Neural progenitor cell (in vitro differentiated cells): ENCODE measurements around the gene SMG9. TPM values are rescaled to one million over a fixed set of nuclear protein-coding genes. Genes with fewer than 3 reads are reported as not detected.

Experiments
- DNase-seq: peaks from one replicate; pipeline ENCODE4 v3.0.0-alpha.2; 2016; ENCODE audit warnings: low spot score
- H2AFZ ChIP-seq: fragments of 200-600 bp; sonication (generic); replicated peaks from 2 replicates; pipeline ENCODE4 v1.6.1; 2016; ENCODE audit warnings: antibody characterized with exemption
- H3F3A ChIP-seq: fragments of 200-600 bp; sonication (generic); 2 replicates; pipeline ENCODE4 v1.6.1; 2016; ENCODE audit warnings: antibody characterized with exemption, low read depth
- H3K27ac ChIP-seq: fragments of 200-600 bp; sonication (generic); 2 replicates; pipeline ENCODE4 v1.5.1; 2016; ENCODE audit warnings: mild to moderate bottlenecking
- H3K27me3 ChIP-seq: fragments of 200-600 bp; sonication (generic); 2 replicates; pipeline ENCODE4 v1.6.1; 2016; ENCODE audit warnings: mild to moderate bottlenecking, moderate library complexity
- H3K36me3 ChIP-seq: fragments of 200-600 bp; sonication (generic); 2 replicates; pipeline ENCODE4 v1.5.1; 2016
- H3K4me1 ChIP-seq: fragments of 200-600 bp; sonication (generic); 2 replicates; pipeline ENCODE4 v1.6.1; 2016; ENCODE audit warnings: mixed run types
- H3K4me2 ChIP-seq: fragments of 200-600 bp; sonication (generic); 2 replicates; pipeline ENCODE4 v1.6.1; 2016
- H3K4me3 ChIP-seq: fragments of 200-600 bp; sonication (generic); 2 replicates; pipeline ENCODE4 v1.5.1; 2016
- H3K79me2 ChIP-seq: fragments of 200-600 bp; sonication (generic); 2 replicates; pipeline ENCODE4 v1.6.1; 2016; ENCODE audit warnings: low read depth
- H3K9ac ChIP-seq: fragments of 200-600 bp; sonication (generic); 2 replicates; pipeline ENCODE4 v1.6.1; 2016
- H3K9me3 ChIP-seq: fragments of 200-600 bp; sonication (generic); 2 replicates; pipeline ENCODE4 v1.5.1; 2016; ENCODE audit warnings: low read depth
- H4K20me1 ChIP-seq: fragments of 200-600 bp; sonication (generic); 2 replicates; pipeline ENCODE4 v1.6.1; 2016; ENCODE audit warnings: low read depth
- H3K27ac Mint-ChIP-seq: 3 replicates; pipeline ENCODE4 v1.8.0; 2021; ENCODE audit warnings: mixed read lengths
- H3K27me3 Mint-ChIP-seq: 2 replicates; pipeline ENCODE4 v1.8.0; 2022; ENCODE audit warnings: low read depth, mild to moderate bottlenecking, inconsistent platforms, moderate library complexity, mixed read lengths; ENCODE audit not compliant: insufficient read depth
- H3K36me3 Mint-ChIP-seq: 3 replicates; pipeline ENCODE4 v1.8.0; 2021; ENCODE audit warnings: mixed read lengths
- H3K4me1 Mint-ChIP-seq: 3 replicates; pipeline ENCODE4 v1.8.0; 2021; ENCODE audit warnings: mixed read lengths
- H3K4me3 Mint-ChIP-seq: 3 replicates; pipeline ENCODE4 v1.8.0; 2021; ENCODE audit warnings: mild to moderate bottlenecking, moderate library complexity, mixed read lengths
- H3K9me3 Mint-ChIP-seq: 3 replicates; pipeline ENCODE4 v1.8.0; 2020; ENCODE audit warnings: mixed read lengths
- EZH2 ChIP-seq: fragments of 200-600 bp; sonication (generic); IDR thresholded peaks from 2 replicates; pipeline ENCODE4 v1.6.1; 2017; ENCODE audit warnings: antibody characterized with exemption, mild to moderate bottlenecking, moderate library complexity
- EZH2phosphoT487 ChIP-seq: fragments of 200-600 bp; sonication (generic); IDR thresholded peaks from 2 replicates; pipeline ENCODE4 v1.6.1; 2017; ENCODE audit warnings: antibody characterized with exemption
- total RNA-seq: library from RNA; depleted of rRNA; stranded (reverse); fragments of >200 nt; gene quantifications from 2 replicates; pipeline ENCODE4 v1.2.3, GENCODE V29; 2015; ENCODE audit warnings: low replicate concordance
- TF ChIP-seq, protein P1 (sequence below): fragments of 200-600 bp; sonication (generic); IDR thresholded peaks from 2 replicates; pipeline ENCODE4 v1.5.1; 2017; ENCODE audit warnings: antibody characterized with exemption, mild to moderate bottlenecking

SMG9 gene
- total RNA-seq, 1 donor from 2014 or later: 33.4 TPM

DNA sequence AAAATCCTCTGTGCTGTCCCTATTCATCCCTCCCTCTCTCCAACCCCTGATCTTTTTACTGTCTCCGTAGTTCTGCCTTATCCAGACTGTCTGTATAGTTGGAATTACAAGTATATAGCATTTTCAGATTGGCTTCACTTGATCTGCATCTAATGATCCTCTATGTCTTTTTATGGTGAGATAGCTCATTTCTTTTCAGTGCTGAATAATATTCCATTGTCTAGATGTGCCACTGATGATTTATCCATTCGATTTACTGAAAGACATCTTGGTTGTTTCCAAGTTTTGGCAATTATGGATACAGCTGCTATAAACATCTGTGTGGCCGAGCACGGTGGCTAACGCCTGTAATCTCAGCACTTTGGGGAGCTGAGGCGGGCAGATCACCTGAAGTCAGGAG, 19.7 kb downstream of the SMG9 start:
- no peaks in the 10 kb centered on the region for H3K9me3 ChIP-seq
- H3K4me2 ChIP-seq: no peak overlapping the region
- H3K79me2 ChIP-seq: no peaks in the 10 kb centered on the region
- no peak overlapping the region for H3K27ac ChIP-seq
- H3K27me3 Mint-ChIP-seq: peaks cover 2% of the 10 kb centered on the region
- TF ChIP-seq, protein P1, sequence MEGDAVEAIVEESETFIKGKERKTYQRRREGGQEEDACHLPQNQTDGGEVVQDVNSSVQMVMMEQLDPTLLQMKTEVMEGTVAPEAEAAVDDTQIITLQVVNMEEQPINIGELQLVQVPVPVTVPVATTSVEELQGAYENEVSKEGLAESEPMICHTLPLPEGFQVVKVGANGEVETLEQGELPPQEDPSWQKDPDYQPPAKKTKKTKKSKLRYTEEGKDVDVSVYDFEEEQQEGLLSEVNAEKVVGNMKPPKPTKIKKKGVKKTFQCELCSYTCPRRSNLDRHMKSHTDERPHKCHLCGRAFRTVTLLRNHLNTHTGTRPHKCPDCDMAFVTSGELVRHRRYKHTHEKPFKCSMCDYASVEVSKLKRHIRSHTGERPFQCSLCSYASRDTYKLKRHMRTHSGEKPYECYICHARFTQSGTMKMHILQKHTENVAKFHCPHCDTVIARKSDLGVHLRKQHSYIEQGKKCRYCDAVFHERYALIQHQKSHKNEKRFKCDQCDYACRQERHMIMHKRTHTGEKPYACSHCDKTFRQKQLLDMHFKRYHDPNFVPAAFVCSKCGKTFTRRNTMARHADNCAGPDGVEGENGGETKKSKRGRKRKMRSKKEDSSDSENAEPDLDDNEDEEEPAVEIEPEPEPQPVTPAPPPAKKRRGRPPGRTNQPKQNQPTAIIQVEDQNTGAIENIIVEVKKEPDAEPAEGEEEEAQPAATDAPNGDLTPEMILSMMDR: no peak
- TF ChIP-seq EZH2phosphoT487: no peak
- no peak for TF ChIP-seq EZH2
- no peak overlapping the region for H3K27ac Mint-ChIP-seq
- H3K4me1 Mint-ChIP-seq: peaks cover 3% of the 10 kb centered on the region
- no peaks in the 10 kb centered on the region for H3K4me1 ChIP-seq
- H3K4me3 Mint-ChIP-seq: no peak overlapping the region
- H3K36me3 ChIP-seq: no peaks in the 10 kb centered on the region
- no peaks in the 10 kb centered on the region for H3F3A ChIP-seq
- no peaks in the 10 kb centered on the region for H4K20me1 ChIP-seq
- H3K36me3 Mint-ChIP-seq: peaks cover 41% of the 10 kb centered on the region
- no peak overlapping the region for H3K9ac ChIP-seq
- H3K27me3 ChIP-seq: no peaks in the 10 kb centered on the region
- no peak overlapping the region for H2AFZ ChIP-seq
- no peaks in the 10 kb centered on the region for H3K9me3 Mint-ChIP-seq
- H3K4me3 ChIP-seq: no peak overlapping the region
- no peak for DNase-seq

DNA sequence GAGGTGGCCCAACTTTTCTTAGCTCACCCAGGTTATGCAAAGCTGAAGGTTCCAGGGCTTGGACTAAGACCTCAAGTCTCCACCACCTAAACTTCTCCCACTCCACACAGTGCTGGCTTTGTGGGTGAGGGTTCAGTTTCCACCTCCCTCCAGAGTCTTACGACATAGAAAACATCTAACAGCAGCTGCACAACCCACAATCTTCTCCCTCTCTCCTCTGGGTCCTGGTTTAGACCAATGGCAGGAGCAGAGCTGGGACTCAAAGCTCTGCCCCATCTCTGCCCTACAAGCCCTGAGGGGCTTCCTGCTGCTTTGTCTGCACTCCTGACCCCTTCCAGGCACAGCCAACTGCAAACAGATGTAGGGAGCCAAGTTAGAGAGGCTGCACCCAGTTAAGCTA, 22.9 kb downstream of the SMG9 start:
- no peak overlapping the region for H3K4me2 ChIP-seq
- no peak overlapping the region for H2AFZ ChIP-seq
- no peaks in the 10 kb centered on the region for H3K27me3 ChIP-seq
- DNase-seq: no peak
- Mint-ChIP-seq H3K36me3 (peaks cover 47% of the 10 kb centered on the region), H3K9me3 (no peaks in the 10 kb centered on the region), H3K4me3 (no peak overlapping the region), H3K27me3 (peaks cover 5% of the 10 kb centered on the region), H3K4me1 (peaks cover 10% of the 10 kb centered on the region), H3K27ac (no peak overlapping the region)
- no peaks in the 10 kb centered on the region for H3F3A ChIP-seq
- H3K36me3 ChIP-seq: no peaks in the 10 kb centered on the region
- no peak for TF ChIP-seq EZH2phosphoT487
- TF ChIP-seq, protein P1: no peak
- TF ChIP-seq EZH2: no peak
- no peak overlapping the region for H3K27ac ChIP-seq
- no peaks in the 10 kb centered on the region for H4K20me1 ChIP-seq
- H3K4me3 ChIP-seq: no peak overlapping the region
- no peaks in the 10 kb centered on the region for H3K79me2 ChIP-seq
- H3K9me3 ChIP-seq: no peaks in the 10 kb centered on the region
- H3K9ac ChIP-seq: no peak overlapping the region
- no peaks in the 10 kb centered on the region for H3K4me1 ChIP-seq

DNA sequence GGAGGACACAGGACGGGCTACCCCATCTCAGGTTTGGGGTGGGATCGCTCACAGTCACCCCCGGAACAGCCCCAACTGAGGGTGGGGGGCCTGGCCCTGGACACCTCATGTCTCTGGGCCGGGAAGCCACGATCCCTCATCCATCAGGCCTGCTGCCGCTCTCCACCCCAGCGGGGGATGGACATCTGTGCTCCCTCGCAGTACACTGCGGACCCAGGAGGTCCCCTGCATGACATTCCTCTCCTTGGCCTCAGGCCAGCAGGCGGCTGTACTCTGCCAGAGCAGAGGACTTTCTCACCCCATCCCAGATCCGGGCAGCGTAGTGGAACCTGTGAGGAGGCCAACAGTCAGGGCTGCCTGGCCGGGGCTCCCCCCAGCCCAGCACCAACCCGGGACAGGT, 23.4 kb downstream of the SMG9 start:
- Mint-ChIP-seq H3K4me3 (no peak overlapping the region), H3K27me3 (peaks cover 5% of the 10 kb centered on the region), H3K36me3 (peaks cover 42% of the 10 kb centered on the region), H3K27ac (no peak overlapping the region), H3K4me1 (peaks cover 10% of the 10 kb centered on the region), H3K9me3 (no peaks in the 10 kb centered on the region)
- TF ChIP-seq EZH2 (no peak), EZH2phosphoT487 (no peak)
- TF ChIP-seq, protein P1: no peak
- H3K9ac ChIP-seq: no peak overlapping the region
- H3K4me2 ChIP-seq: no peak overlapping the region
- H3F3A ChIP-seq: no peaks in the 10 kb centered on the region
- H3K4me3 ChIP-seq: no peak overlapping the region
- no peak for DNase-seq
- no peaks in the 10 kb centered on the region for H3K36me3 ChIP-seq
- no peak overlapping the region for H2AFZ ChIP-seq
- no peaks in the 10 kb centered on the region for H3K27me3 ChIP-seq
- no peaks in the 10 kb centered on the region for H4K20me1 ChIP-seq
- no peaks in the 10 kb centered on the region for H3K4me1 ChIP-seq
- no peaks in the 10 kb centered on the region for H3K9me3 ChIP-seq
- H3K27ac ChIP-seq: no peak overlapping the region
- no peaks in the 10 kb centered on the region for H3K79me2 ChIP-seq

DNA sequence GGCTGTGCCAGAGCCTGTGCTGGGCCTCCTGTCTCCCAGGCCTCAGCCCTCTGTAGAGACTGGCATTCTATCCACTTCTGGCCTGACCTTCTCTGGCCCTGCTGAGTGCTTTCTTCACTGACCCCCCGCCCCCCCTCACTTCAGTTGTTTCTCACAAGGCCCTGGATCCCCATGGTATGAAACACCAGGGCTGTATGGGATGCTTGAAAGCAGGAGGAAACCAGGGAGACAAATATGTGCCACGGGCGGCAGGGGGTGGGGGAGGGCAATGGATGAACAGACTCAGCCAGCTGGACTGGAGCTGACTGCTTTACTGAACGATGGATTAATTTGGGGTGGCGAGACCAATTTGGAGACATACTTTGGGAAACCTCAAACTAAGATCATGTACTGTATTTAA, 24.8 kb downstream of the SMG9 start:
- Mint-ChIP-seq H3K4me1 (peaks cover 10% of the 10 kb centered on the region), H3K4me3 (no peak overlapping the region), H3K36me3 (peaks cover 35% of the 10 kb centered on the region), H3K27ac (no peak overlapping the region), H3K27me3 (peaks cover 5% of the 10 kb centered on the region), H3K9me3 (no peaks in the 10 kb centered on the region)
- Histone ChIP-seq H3K27ac (no peak overlapping the region), H3K9ac (no peak overlapping the region), H2AFZ (no peak overlapping the region), H3K36me3 (no peaks in the 10 kb centered on the region), H3K27me3 (no peaks in the 10 kb centered on the region), H3K4me2 (no peak overlapping the region), H3K79me2 (no peaks in the 10 kb centered on the region), H3K9me3 (no peaks in the 10 kb centered on the region), H3F3A (no peaks in the 10 kb centered on the region), H3K4me1 (no peaks in the 10 kb centered on the region), H3K4me3 (no peak overlapping the region), H4K20me1 (no peaks in the 10 kb centered on the region)
- no peak for DNase-seq
- TF ChIP-seq, protein P1: no peak
- no peak for TF ChIP-seq EZH2
- no peak for TF ChIP-seq EZH2phosphoT487
